OCI-LY7 (cell line): ENCODE results near the gene CHD5. TPM values are rescaled to one million over a fixed set of nuclear protein-coding genes. Genes with fewer than 3 reads are reported as not detected.

Experiments
- BruUV-seq: library from RNA; stranded (reverse); fragments of 400-500 nt; replicated peaks from 2 replicates; lab custom pipeline; 2021; lab: Mats Ljungman, UMichigan
- CTCF ChIA-PET: fragments of 300-600 bp; sonication (Branson Sonifier 250); formaldehyde crosslinking; loops from one replicate; lab custom pipeline; 2022; ENCODE audit warnings: antibody characterized with exemption; ENCODE audit not compliant: unreplicated experiment; lab: Charles Lee
- POLR2A ChIA-PET: fragments of 300-600 bp; sonication (Branson Sonifier 250); formaldehyde crosslinking; loops from one replicate; lab custom pipeline; 2022; ENCODE audit warnings: antibody characterized with exemption; lab: Charles Lee
- DNase-seq: peaks from one replicate; pipeline ENCODE4 v3.0.0-alpha.2; 2015; ENCODE audit warnings: low spot score
- H2AFZ ChIP-seq: fragments of 200-600 bp; sonication (generic), shearing (Covaris generic); 2 replicates; pipeline ENCODE4 v1.6.1; 2014; ENCODE audit warnings: mild to moderate bottlenecking, antibody characterized with exemption, low read length, moderate library complexity
- H3K27ac ChIP-seq: fragments of 200-600 bp; sonication (generic); 2 replicates; pipeline ENCODE4 v1.5.1; 2014; ENCODE audit warnings: mixed run types, low read depth, mild to moderate bottlenecking, moderate library complexity, low read length, inconsistent platforms; ENCODE audit not compliant: poor library complexity, severe bottlenecking
- H3K36me3 ChIP-seq: fragments of 200-600 bp; sonication (generic); 2 replicates; pipeline ENCODE4 v1.6.1; 2014; ENCODE audit warnings: mild to moderate bottlenecking, antibody characterized with exemption, low read length, moderate library complexity, mixed read lengths; ENCODE audit not compliant: insufficient read depth
- H3K4me1 ChIP-seq: fragments of 200-600 bp; sonication (generic); 2 replicates; pipeline ENCODE4 v1.5.1; 2014; ENCODE audit warnings: mild to moderate bottlenecking, low read length; ENCODE audit not compliant: insufficient read depth, poor library complexity, severe bottlenecking
- H3K4me2 ChIP-seq: fragments of 200-600 bp; sonication (generic); 2 replicates; pipeline ENCODE4 v1.6.1; 2014; ENCODE audit warnings: mild to moderate bottlenecking, low read length
- H3K4me3 ChIP-seq: fragments of 200-600 bp; sonication (generic); 2 replicates; pipeline ENCODE4 v1.5.1; 2014; ENCODE audit warnings: mild to moderate bottlenecking, low read depth, low read length; ENCODE audit not compliant: poor library complexity, severe bottlenecking
- H3K79me2 ChIP-seq: fragments of 200-600 bp; sonication (generic); 2 replicates; pipeline ENCODE4 v1.6.1; 2016; ENCODE audit warnings: low read depth, mild to moderate bottlenecking, low read length, moderate library complexity, mixed read lengths; ENCODE audit not compliant: insufficient read depth
- H3K9me2 ChIP-seq: fragments of 200-600 bp; sonication (generic); 2 replicates; pipeline ENCODE4 v1.6.1; 2016; ENCODE audit warnings: mild to moderate bottlenecking, low read length, mixed read lengths; ENCODE audit not compliant: insufficient read depth
- H3K9me3 ChIP-seq: fragments of 200-600 bp; sonication (generic); 2 replicates; pipeline ENCODE4 v1.6.1; 2014; ENCODE audit warnings: mild to moderate bottlenecking, mixed run types, low read length, mixed read lengths
- H4K20me1 ChIP-seq: fragments of 200-600 bp; sonication (generic); 2 replicates; pipeline ENCODE4 v1.6.1; 2014; ENCODE audit warnings: mild to moderate bottlenecking, antibody characterized with exemption, low read length, moderate library complexity, mixed read lengths; ENCODE audit not compliant: insufficient read depth
- CTCF ChIP-seq: fragments of 200-600 bp; sonication (generic); conservative IDR thresholded peaks from 2 replicates; pipeline ENCODE4 v1.5.1; 2014; ENCODE audit warnings: mild to moderate bottlenecking, antibody characterized with exemption, low read length, moderate library complexity, mixed read lengths
- EZH2phosphoT487 ChIP-seq: fragments of 200-600 bp; sonication (generic); IDR thresholded peaks from 2 replicates; pipeline ENCODE4 v1.6.1; 2018; ENCODE audit warnings: low read depth, borderline replicate concordance, mild to moderate bottlenecking, mixed run types, antibody characterized with exemption, low read length, moderate library complexity, mixed read lengths
- intact Hi-C: fragments of 100-400 bp; cut with micrococcal nuclease; formaldehyde crosslinking; loops from one replicate; pipeline ENCODE4 v1.10.0; 2022; ENCODE audit not compliant: unreplicated experiment
- total RNA-seq, 2 experiments: library from RNA; depleted of rRNA in 1 of 2; stranded (reverse); fragments of >200 nt in 1 of 2; shearing (Covaris generic) in 1 of 2; gene quantifications; 2 replicates each; pipeline ENCODE4 v1.2.3, GENCODE V29; 2014 to 2022

Gene CHD5
- total RNA-seq, 2 experiments from 2014 or later = 0.19 to 0.38 TPM

- peak; percentile 100 for DNase-seq
- H2AFZ ChIP-seq = peak within 1 kb of the TSS; percentile 95
- CTCF ChIA-PET = no interaction called here
- POLR2A ChIA-PET = interaction anchor here (0.5 to 1.3 kb wide), 2 partner anchors 31 to 36 kb away, joined by 3 to 7 read pairs; partner anchors contain the start of gene ICMT
- H4K20me1 ChIP-seq = peaks cover 24% of the 10 kb centered on the region
- TF ChIP-seq CTCF = no peak
- TF ChIP-seq EZH2phosphoT487 = no peak
- intact Hi-C loops = loop anchor here (1.0 to 5.0 kb wide), 3 partner anchors 38 to 207 kb away; partner anchors contain the start of genes ICMT and NPHP4
- H3K9me3 ChIP-seq = no peaks in the 10 kb centered on the region
- H3K9me2 ChIP-seq = no peaks in the 10 kb centered on the region
- peaks cover 31% of the 10 kb centered on the region for H3K4me1 ChIP-seq
- BruUV-seq = no TSS peak
- H3K27ac ChIP-seq = peak within 1 kb of the TSS; percentile 53
- H3K36me3 ChIP-seq = peaks cover 46% of the 10 kb centered on the region
- H3K79me2 ChIP-seq = peaks cover 52% of the 10 kb centered on the region
- peak within 1 kb of the TSS; percentile 96 for H3K4me2 ChIP-seq
- H3K4me3 ChIP-seq = peak within 1 kb of the TSS; percentile 93
Observed at GRCh38 chr1:6199298-6200187, 19.4 kb upstream of the CHD5 start, which contains the start of gene RPL22. RPL22 (minus strand) TSS chr1:6199595; CDS start chr1:6199573, 22 bp downstream.

- CTCF ChIA-PET = interaction anchor here (1.0 kb wide), 1 partner anchor 13 kb away, joined by 3 read pairs; no protein-coding TSS in a partner anchor
- BruUV-seq = no TSS peak
- Histone ChIP-seq H3K9me3 (no peaks in the 10 kb centered on the region), H3K9me2 (no peaks in the 10 kb centered on the region), H3K4me1 (peaks cover 31% of the 10 kb centered on the region), H2AFZ (no peak overlapping the region), H3K36me3 (peaks cover 54% of the 10 kb centered on the region), H3K79me2 (peaks cover 60% of the 10 kb centered on the region), H3K4me3 (peak overlapping the region; percentile 93), H4K20me1 (peaks cover 24% of the 10 kb centered on the region), H3K4me2 (peak overlapping the region; percentile 96), H3K27ac (peak overlapping the region; percentile 53)
- DNase-seq = peak; percentile 41
- TF ChIP-seq CTCF = no peak
- TF ChIP-seq EZH2phosphoT487 = no peak
- POLR2A ChIA-PET = no interaction called here
- intact Hi-C loops = loop anchor here (1.0 to 5.0 kb wide), 3 partner anchors 39 to 206 kb away; partner anchors contain the start of genes ICMT and NPHP4
Observed at GRCh38 chr1:6198646-6199297, 18.7 kb upstream of the CHD5 start.
